GM12891 (cell line): ENCODE measurements around the gene MICA.

ENCODE experiments used
- POLR2A ChIP-seq: IDR thresholded peaks from 2 replicates; pipeline ENCODE4 v1.6.1; 2011; ENCODE audit warnings: low read depth, low read length, control low read depth
- POLR2AphosphoS5 ChIP-seq: IDR thresholded peaks from 2 replicates; pipeline ENCODE4 v1.6.1; 2011; ENCODE audit warnings: low read depth, low read length, control low read depth

DNA sequence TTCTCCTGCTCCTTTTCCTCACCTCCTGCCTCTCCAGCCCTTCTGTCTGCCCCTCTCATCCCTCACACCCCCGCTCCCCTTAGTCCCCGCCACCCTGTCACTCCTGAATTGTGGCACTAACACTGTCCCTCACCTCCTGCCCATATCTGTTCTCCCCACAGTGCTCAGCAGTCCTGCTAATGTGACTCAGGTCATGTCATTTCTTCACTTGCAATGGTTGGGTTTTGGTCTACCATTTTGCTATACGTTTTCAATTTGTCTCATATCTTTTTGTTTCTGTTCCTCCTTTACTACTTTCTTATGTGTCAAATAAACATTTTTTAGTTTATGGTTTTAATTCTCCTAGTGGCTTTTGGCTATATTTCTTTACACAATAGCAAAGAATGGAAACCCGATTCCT is 45.1 kb upstream of the MICA start:
- TF ChIP-seq POLR2AphosphoS5, result no peak
- TF ChIP-seq POLR2A, result no peak
